NCI-H226 (cell line): ENCODE measurements around the gene CASK.
A peak's percentile ranks its signal among the peaks of the same experiment; 100 is the strongest.

Source experiments
- DNase-seq: peaks from one replicate; pipeline ENCODE4 v3.0.0-alpha.2; 2015

CASK gene

DNA sequence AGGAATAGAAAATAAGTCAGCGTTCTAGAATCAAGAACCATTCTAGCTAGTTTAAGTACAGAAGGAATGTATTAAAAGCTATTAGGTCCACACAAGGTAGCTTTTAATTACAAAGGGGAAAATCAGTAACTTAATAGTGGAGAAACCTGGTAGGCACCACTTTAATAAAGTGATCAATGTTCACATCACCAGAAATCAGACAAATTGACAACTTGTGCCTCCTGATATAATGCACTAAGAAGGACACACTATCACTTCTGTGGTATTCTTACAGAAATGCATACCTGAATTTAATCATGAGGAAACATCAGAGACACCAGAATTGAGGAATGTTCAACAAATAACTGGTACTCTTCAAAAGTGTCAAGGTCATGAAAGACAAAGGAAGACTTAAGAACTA lies 421.4 kb downstream of the CASK start:
- no peak for DNase-seq

- no peak for DNase-seq
Measured at GRCh38 chrX:41499984-41500383, 423.4 kb downstream of the CASK start.

DNA sequence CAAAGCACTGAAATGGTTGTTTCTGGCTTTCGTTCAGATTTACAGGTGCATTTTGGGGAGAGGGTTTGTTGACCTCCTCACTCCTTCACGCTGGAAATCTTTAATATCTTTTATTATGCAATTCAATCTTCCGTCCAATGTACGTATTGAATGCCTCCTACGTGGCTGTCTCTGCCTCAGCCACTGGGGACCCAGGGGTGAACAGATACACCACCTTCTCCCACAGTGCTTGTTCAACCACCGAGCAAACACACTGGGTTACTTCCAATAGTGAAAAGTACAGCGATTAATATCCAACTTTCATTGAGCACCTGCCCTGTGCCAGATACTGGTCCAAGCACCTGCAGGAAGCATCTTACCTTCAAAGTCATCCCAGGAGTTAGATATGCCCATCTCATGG lies 424.2 kb downstream of the CASK start:
- DNase-seq: no peak

DNA sequence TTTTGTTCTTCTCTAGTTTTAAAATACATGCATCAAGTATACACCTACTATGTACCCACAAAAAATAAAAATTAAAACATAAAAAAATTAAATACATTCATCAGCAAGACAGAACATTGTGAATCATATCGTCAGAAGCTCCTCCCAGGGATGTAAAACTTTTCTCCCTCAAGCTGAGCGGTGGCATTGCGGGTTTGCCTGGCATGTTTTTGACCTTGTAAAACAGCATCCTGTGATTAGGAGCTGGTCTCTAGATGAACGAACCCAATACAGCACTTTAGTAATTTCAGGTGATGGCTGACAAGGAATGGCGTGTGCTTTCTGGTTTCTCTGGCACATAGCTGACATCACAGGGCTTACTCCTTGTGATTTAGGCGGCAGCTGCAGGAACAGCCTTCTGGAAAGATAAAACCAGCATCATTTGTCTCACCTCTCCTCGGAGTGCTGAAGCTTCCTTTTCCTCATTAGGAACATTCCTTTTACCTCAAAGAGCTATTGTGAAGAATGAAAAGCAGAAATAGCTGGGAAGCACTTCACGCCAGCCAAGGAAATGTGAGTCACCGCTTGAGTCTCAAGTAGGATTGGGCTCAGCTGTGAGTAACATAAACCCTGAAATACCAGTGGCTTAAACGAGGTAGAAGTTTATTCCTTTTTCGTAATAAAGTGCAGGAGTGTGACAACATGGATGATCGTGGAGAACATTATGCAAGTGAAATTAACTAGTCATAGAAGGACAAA lies 431.9 kb downstream of the CASK start:
- DNase-seq: peak; percentile 83

- no peak for DNase-seq
Measured at GRCh38 chrX:41490446-41490845, 432.9 kb downstream of the CASK start.

DNA sequence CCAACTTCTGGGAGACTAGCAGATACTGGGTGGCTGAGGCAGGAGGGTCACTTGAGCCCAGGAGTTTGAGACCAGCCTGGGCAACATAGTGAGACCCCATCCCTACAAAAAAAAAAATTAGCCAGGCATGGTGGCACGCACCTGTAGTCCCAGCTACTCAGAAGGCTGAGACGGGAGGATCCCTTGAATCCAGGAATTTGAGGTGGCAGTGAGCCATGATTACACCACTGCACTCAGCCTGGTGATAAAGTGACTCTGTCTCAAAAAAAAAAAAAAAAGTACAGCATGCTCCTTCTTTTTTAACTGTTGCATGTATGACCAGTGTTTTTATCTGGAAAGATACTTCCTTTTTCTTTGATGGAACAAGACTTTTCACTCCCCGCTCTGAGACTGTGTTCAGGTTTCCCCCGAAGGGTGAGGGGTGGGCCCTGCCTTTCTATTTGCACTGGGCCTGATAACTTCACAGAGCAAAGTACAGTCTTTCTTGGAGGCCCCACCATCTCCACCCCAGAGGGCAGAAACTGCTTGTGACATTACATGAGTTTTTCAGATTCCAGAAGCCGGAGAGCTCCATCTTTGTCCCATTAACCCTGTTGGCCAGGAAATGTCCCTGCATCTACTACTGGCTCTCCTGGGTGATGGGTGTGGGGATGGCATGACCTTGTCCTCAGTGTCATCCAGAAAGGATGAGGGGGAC lies 441.1 kb downstream of the CASK start:
- no peak for DNase-seq

DNA sequence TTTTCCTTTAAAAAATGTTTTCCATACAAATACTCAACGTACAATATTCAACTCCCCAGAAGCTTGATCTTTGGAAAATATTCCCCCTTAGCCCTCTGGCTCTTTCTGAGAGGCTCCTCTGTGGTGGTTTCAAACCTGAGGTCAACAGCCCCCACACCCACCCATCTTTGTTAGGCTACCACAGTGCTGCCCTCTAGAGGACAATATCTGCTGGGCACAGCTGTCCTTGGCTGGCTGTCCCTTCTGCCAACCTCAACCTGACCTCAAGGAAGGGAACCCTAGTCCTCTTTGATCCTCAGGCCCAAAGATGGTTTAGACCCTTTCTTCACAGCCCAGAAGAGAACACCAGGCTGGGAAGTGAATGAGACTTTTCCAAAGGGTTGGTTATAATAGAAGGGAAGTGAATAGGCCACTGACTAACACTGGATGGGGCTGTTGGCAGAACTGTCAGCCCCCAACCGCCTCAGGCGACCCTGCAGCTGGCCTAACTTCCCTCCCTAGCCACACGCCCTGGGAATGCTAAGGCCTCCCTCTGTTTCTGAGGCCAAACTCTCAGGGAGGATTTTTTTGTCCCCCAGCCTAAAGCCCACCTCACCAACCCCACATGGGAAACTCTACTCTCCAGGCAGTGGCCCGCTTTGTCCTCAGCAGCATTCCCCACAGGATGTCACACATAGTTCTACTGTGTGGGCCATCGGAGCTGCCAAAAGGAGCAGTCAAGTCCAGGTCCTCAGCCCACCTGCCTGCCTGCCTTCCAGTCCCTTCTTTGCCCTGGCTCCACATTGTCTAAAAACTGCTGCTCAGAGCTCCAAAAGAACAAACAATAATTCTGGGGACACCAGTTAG lies 441.9 kb downstream of the CASK start:
- DNase-seq: no peak

DNA sequence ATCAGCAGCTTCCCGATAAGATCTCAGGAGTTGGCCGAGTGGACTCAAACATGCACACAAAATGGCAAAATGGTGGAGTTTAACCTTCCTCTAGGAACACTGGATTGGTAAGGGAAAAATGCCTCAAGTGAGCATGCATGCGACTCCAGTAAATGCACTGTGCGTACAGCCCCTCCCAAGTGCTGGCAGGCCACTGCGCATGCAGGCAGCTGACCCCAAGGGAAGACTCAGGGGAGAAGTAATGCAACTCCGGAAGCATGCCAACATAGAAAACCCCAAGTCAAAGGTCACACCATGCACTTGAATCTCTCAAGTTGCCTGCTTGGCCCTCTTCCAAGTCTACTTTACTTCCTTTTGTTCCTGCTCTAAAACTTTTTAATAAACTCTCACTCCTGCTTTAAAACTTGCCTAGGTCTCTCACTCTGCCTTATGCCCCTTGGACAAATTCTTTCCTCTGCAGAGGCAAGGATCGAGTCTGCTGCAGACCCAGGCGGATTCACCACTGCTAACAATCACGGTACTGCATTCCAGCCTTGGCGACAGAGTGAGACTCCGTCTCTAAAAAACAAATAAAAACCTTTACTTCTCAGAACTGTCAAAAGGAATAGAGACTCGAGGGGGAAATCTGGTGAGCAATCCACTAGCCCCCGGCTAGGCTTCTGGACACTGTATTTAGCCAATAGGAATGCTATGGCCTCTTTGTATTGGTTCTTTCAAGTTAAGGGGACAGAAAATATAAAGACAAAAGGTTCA lies 442.7 kb downstream of the CASK start:
- DNase-seq: no peak

DNA sequence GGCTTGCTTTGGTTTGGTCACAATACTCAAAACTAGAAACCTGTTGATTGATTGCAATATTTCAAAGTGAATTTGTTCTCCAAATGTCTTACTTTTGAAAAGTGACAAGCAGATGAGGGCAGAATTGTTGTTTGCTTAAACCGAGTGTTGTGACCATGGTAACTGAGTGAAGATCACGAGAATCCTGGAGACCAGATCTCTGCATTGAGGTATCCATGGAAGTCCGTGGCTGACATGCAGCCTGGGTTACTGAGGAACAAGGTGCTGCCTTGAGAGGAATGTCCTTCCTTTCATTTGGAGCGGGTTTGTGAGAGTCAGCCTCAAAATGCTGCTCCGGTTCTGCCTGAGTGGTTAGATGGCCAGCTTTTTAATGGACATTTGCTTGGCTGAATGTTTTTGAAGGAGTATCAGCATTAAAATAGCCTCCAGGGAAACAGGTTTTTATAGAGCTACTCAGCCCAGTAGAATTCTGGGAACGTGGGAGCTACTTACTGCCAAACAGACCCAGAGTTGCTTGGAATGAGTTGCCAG lies 444.9 kb downstream of the CASK start:
- DNase-seq: no peak

GRCh38 chrX:41475591-41476241 lies 447.6 kb downstream of the CASK start:
- DNase-seq: no peak

DNA sequence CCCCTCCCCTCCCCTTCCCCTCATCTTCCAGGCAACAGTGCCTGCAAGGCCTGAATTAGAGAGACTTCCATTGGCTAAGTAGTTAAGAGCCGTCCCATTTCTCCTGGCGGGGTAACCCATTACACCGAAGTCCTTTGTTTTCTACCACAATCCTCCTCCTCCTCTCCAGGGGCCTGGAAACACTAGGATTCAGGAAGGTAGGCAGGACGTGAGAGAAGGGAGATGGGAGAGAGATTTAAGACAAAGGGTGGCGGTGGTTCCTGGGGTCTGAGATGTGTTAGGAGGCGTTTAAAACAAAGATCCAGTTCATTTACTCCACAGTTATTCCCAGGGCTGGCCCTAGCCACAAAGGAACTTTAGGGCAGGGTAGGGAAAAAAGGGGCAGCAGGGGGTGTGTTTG lies 448.2 kb downstream of the CASK start:
- no peak for DNase-seq

GRCh38 chrX:41474726-41475100 lies 448.6 kb downstream of the CASK start:
- no peak for DNase-seq

- no peak for DNase-seq
Measured at GRCh38 chrX:41473936-41474725, 449.2 kb downstream of the CASK start.

DNA sequence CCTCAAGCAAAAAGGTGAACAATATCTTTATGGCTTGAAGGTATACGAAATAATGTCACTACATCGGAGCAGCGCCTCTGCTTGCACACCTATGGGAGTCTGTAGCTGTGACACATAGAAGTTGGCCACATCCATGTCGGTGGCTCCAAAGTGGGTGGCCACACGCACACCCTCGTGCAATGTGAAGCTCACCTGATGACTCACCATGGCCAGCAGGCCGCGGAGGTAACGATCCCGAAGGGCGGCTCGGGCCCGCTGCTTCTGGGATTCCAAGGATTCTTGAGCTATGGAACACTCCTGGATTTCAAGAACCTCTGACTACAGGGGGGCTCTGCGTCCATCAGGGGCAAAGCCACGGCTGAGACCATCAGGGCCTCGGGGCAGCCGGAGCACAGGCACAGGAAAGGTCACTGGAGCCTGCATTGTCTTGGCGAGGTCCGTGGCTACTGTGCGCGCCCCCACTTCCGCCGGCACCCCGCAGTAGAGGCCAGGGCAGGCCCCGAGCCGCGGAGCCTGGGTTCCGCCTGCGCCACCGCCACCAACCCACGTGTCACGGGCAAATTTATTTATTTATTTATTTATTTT lies 451.0 kb downstream of the CASK start:
- no peak for DNase-seq

GRCh38 chrX:41471786-41472185 lies 451.6 kb downstream of the CASK start:
- no peak for DNase-seq

GRCh38 chrX:41470706-41471105 lies 452.6 kb downstream of the CASK start:
- no peak for DNase-seq

DNA sequence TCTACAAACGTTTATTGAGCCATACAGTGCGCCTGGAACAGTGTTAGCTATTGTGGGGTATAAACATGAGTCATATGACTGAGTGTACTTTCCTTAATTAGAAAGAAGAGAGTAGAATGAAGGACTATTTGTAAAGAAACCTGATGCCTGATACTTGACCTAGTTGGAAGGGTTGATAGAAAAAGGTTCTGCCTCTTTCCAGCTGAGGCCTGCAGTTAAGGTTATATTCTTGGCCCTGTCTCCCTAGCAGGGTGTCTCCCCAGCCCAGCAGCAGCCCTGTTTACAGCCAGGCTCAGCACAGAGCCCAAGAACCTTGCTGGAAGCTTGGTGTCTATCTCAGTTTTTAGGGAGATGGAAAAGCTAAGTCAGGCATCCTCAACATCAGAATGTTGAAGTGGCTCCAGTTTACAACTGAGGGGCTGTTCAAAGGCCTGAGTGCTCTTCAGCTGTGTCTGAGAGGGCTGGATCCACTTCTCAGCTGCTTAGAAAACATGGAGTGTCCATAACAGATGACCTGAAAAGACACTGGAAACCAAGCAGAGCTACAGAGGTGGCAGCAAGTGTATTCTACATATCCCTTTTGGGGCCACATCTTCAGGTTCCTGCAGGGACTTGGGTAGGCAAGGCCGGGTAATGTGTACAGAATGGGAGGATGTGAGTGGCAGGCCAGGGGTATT lies 454.6 kb downstream of the CASK start:
- DNase-seq: no peak
